HCT116 (cell line): ENCODE measurements around the gene THOC6. TPM values are rescaled to one million over a fixed set of nuclear protein-coding genes. Genes with fewer than 3 reads are reported as not detected.

Source experiments
- ATAC-seq: fragments of 200-7000 bp; cut with Tn5 transposase; 2 replicates; pipeline ENCODE4 v1.9.1; 2020; ENCODE audit warnings: mild to moderate bottlenecking, moderate library complexity
- BruUV-seq: library from RNA; stranded (reverse); fragments of 400-500 nt; replicated peaks from 2 replicates; lab custom pipeline; 2021; lab: Mats Ljungman, UMichigan
- CTCF ChIA-PET: fragments of 300-600 bp; sonication (Branson Sonifier 250); formaldehyde crosslinking; loops from one replicate; lab custom pipeline; 2021; ENCODE audit warnings: antibody characterized with exemption; lab: Charles Lee
- POLR2A ChIA-PET: fragments of 300-600, 350-600 bp; sonication (Branson Sonifier 250); formaldehyde crosslinking; loops from one replicate; lab custom pipeline; 2021; ENCODE audit warnings: antibody characterized with exemption; lab: Charles Lee
- RAD21 ChIA-PET, 2 experiments: fragments of 300-600 bp; sonication (Branson Sonifier 250); formaldehyde crosslinking; loops; one replicate each; lab custom pipeline; 2023; ENCODE audit warnings: low total read pairs in 2 of 2; ENCODE audit not compliant: uncharacterized antibody in 2 of 2, unreplicated experiment in 2 of 2, low non-redundant PET in 1 of 2; lab: Charles Lee
- DNase-seq: peaks from one replicate; pipeline ENCODE4 v3.0.0-alpha.2; 2010; ENCODE audit warnings: low read depth, low spot score
- H2AFZ ChIP-seq: fragments of 200-600 bp; shearing (Covaris generic), sonication (generic); 2 replicates; pipeline ENCODE4 v1.6.1; 2017; ENCODE audit warnings: low read depth, mixed run types, mixed read lengths, antibody characterized with exemption, low read length; ENCODE audit not compliant: poor library complexity, severe bottlenecking
- H3K27ac ChIP-seq: 2 replicates; pipeline ENCODE4 v1.5.1; 2012; ENCODE audit warnings: low read depth, low read length
- H3K27me3 ChIP-seq: fragments of 200-600 bp; sonication (generic); 2 replicates; pipeline ENCODE4 v1.6.1; 2016; ENCODE audit warnings: mixed run types, low read length, mixed read lengths; ENCODE audit not compliant: insufficient read depth
- H3K36me3 ChIP-seq, 2 experiments: fragments of 200-500 bp in 1 of 2; fragments of 200-600 bp in 1 of 2; sonication (Bioruptor generic) in 1 of 2; sonication (generic) in 1 of 2; 2 replicates each; pipeline versions ENCODE4 v1.5.1 to v1.6.1; 2014 to 2016; ENCODE audit warnings: low read length in 2 of 2, inconsistent platforms in 1 of 2, mixed read lengths in 1 of 2, mixed run types in 1 of 2; ENCODE audit not compliant: insufficient read depth in 2 of 2, control insufficient read depth in 1 of 2
- H3K4me1 ChIP-seq, 2 experiments: fragments of 200-600 bp in 1 of 2; sonication (generic) in 1 of 2; 2 replicates each; pipeline versions ENCODE4 v1.5.1 to v1.6.1; 2012 to 2017; ENCODE audit warnings: low read length in 2 of 2, inconsistent platforms in 1 of 2, mild to moderate bottlenecking in 1 of 2, mixed read lengths in 1 of 2, mixed run types in 1 of 2, moderate library complexity in 1 of 2; ENCODE audit not compliant: insufficient read depth in 2 of 2, control insufficient read depth in 1 of 2
- H3K4me2 ChIP-seq: fragments of 200-600 bp; sonication (generic); 2 replicates; pipeline ENCODE4 v1.6.1; 2017; ENCODE audit warnings: mixed run types, low read length, mixed read lengths
- H3K4me3 ChIP-seq, 2 experiments: fragments of 200-600 bp in 1 of 2; sonication (generic) in 1 of 2; replicated peaks in 1 of 2; 2 replicates each; pipeline ENCODE4 v1.5.1; 2011 to 2016; ENCODE audit warnings: low read length in 2 of 2, control low read depth in 1 of 2, low read depth in 1 of 2, mild to moderate bottlenecking in 1 of 2, mixed read lengths in 1 of 2, mixed run types in 1 of 2
- H3K79me2 ChIP-seq: fragments of 200-600 bp; sonication (generic); 2 replicates; pipeline ENCODE4 v1.6.1; 2017; ENCODE audit warnings: mild to moderate bottlenecking, mixed run types, low read length, moderate library complexity, mixed read lengths; ENCODE audit not compliant: insufficient read depth
- H3K9ac ChIP-seq: fragments of 200-600 bp; sonication (generic); 2 replicates; pipeline ENCODE4 v1.6.1; 2016; ENCODE audit warnings: low read length, mixed read lengths
- H3K9me2 ChIP-seq: fragments of 200-600 bp; sonication (generic), shearing (Covaris generic); 2 replicates; pipeline ENCODE4 v1.6.1; 2017; ENCODE audit warnings: mixed run types, mild to moderate bottlenecking, moderate library complexity; ENCODE audit not compliant: insufficient read depth
- H3K9me3 ChIP-seq, 2 experiments: fragments of 200-500 bp in 1 of 2; fragments of 200-600 bp in 1 of 2; sonication (Bioruptor generic) in 1 of 2; sonication (generic) in 1 of 2; 2 replicates each; pipeline ENCODE4 v1.6.1; 2014 to 2017; ENCODE audit warnings: low read length in 2 of 2, mixed read lengths in 2 of 2, inconsistent platforms in 1 of 2, low read depth in 1 of 2, mild to moderate bottlenecking in 1 of 2, mixed run types in 1 of 2, moderate library complexity in 1 of 2; ENCODE audit not compliant: control insufficient read depth in 1 of 2, insufficient read depth in 1 of 2
- H4K20me1 ChIP-seq: fragments of 200-600 bp; sonication (generic), shearing (Covaris generic); 2 replicates; pipeline ENCODE4 v1.6.1; 2017; ENCODE audit warnings: mixed run types, mild to moderate bottlenecking, moderate library complexity; ENCODE audit not compliant: insufficient read depth
- CBX3 ChIP-seq: IDR thresholded peaks from 2 replicates; pipeline ENCODE4 v1.6.1; 2012; ENCODE audit warnings: low read depth
- CEBPB ChIP-seq: IDR thresholded peaks from 2 replicates; pipeline ENCODE4 v1.6.1; 2012; ENCODE audit warnings: low read depth
- ELF1 ChIP-seq: IDR thresholded peaks from 2 replicates; pipeline ENCODE4 v1.6.1; 2012; ENCODE audit warnings: low read depth, borderline replicate concordance
- EZH2 ChIP-seq: fragments of 200-600 bp; sonication (generic); IDR thresholded peaks from 2 replicates; pipeline ENCODE4 v1.6.1; 2017; ENCODE audit warnings: antibody characterized with exemption, mixed run types
- FOSL1 ChIP-seq: IDR thresholded peaks from 2 replicates; pipeline ENCODE4 v1.6.1; 2012; ENCODE audit warnings: low read depth
- POLR2A ChIP-seq: IDR thresholded peaks from 2 replicates; pipeline ENCODE4 v1.7.0; 2011; ENCODE audit warnings: borderline replicate concordance; ENCODE audit not compliant: insufficient read depth, insufficient read length; ENCODE audit errors: extremely low read depth
- POLR2AphosphoS5 ChIP-seq: IDR thresholded peaks from 2 replicates; pipeline ENCODE4 v1.6.1; 2011; ENCODE audit warnings: mild to moderate bottlenecking, low read depth, low read length, moderate library complexity
- RAD21 ChIP-seq: IDR thresholded peaks from 2 replicates; pipeline ENCODE4 v1.6.1; 2012; ENCODE audit warnings: low read depth, mild to moderate bottlenecking
- SRF ChIP-seq: IDR thresholded peaks from 2 replicates; pipeline ENCODE4 v1.6.1; 2012; ENCODE audit warnings: low read depth
- TCF7L2 ChIP-seq: IDR thresholded peaks from 2 replicates; pipeline ENCODE4 v1.7.0; 2011; ENCODE audit warnings: borderline replicate concordance, inconsistent platforms; ENCODE audit not compliant: insufficient read depth, insufficient read length; ENCODE audit errors: extremely low read depth
- YY1 ChIP-seq: IDR thresholded peaks from 2 replicates; pipeline ENCODE4 v1.6.1; 2011; ENCODE audit warnings: low read length, low read depth, moderate library complexity, mild to moderate bottlenecking; ENCODE audit not compliant: insufficient replicate concordance; ENCODE audit errors: extremely low read depth
- ZFX ChIP-seq: fragments of 450-650 bp; IDR thresholded peaks from 2 replicates; pipeline ENCODE4 v1.6.1; 2017
- ZNF274 ChIP-seq: fragments of 200-500 bp; sonication (Bioruptor generic); IDR thresholded peaks from 2 replicates; pipeline ENCODE4 v1.6.1; 2014; ENCODE audit warnings: mild to moderate bottlenecking, low read depth, low read length, inconsistent platforms
- intact Hi-C: fragments of 100-400 bp; cut with micrococcal nuclease; formaldehyde crosslinking; loops from 2 replicates; pipeline ENCODE4 v1.10.0; 2022
- total RNA-seq: library from RNA; stranded (reverse); gene quantifications from one replicate; pipeline ENCODE4 v1.2.1, GENCODE V29; 2021; ENCODE audit not compliant: unreplicated experiment
- TF ChIP-seq, protein P1 (sequence below): IDR thresholded peaks from 2 replicates; pipeline ENCODE4 v1.6.1; 2011; ENCODE audit warnings: mild to moderate bottlenecking, low read length, moderate library complexity; ENCODE audit not compliant: insufficient replicate concordance; ENCODE audit errors: extremely low read depth
- TF ChIP-seq, protein P2 (sequence below): IDR thresholded peaks from 2 replicates; pipeline ENCODE4 v1.6.1; 2012

Gene THOC6
- total RNA-seq, 1 experiment from 2014 or later: 62.9 TPM

DNA sequence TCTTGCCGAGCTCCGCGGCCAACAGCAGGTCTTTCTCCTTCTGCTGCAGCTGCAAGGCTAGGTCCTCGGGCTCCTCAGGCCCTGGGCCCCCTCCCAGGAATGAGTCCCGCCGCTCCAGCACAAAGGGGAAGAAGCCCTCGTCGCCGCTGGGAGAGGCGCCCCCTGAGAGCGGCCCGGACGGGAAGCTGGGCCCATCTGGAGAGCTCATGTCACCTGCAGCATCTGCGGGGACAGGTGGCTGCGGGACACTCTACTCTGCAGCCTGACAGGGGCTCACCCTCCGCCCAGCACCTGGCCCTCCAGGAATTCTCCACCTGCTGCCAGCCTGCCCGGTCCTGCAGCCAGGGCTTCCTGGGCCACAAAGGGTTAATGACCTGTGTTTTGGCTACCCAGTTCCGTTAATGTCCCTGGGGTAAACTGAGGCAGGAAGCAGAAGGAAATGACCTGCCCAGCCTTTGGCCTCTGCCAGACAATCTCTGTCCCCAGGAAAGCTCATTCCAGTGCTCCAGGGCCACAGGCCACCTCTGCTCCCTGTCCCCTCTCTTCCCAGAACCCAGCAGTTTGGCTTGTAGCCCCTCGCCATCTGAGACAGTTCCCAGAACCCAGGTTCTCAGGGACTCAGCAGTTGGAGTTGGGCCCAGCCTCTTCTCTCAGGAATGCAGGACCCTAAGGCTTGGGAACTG lies 11.6 kb downstream of the THOC6 start:
- Histone ChIP-seq H3K4me1 (peaks cover 14 to 54% of the 10 kb centered on the region in 2 experiments), H3K27ac (no peak overlapping the region; the same call in 1 of the 2 replicates), H3K4me3 (peak overlapping the region; percentile 61 to 76), H4K20me1 (no peaks in the 10 kb centered on the region), H3K9me3 (no peaks in the 10 kb centered on the region), H3K36me3 (no peaks in the 10 kb centered on the region), H3K27me3 (no peaks in the 10 kb centered on the region), H3K9ac (peak overlapping the region; percentile 75), H3K79me2 (no peaks in the 10 kb centered on the region), H2AFZ (no peak overlapping the region), H3K9me2 (no peaks in the 10 kb centered on the region), H3K4me2 (peak overlapping the region; percentile 95)
- ATAC-seq: no peak
- no peak for TF ChIP-seq CBX3
- TF ChIP-seq ZNF274: no peak
- no peak for TF ChIP-seq POLR2A
- TF ChIP-seq FOSL1: no peak
- no peak for TF ChIP-seq SRF
- TF ChIP-seq YY1: no peak
- intact Hi-C loops: no loop called here
- no TSS peak for BruUV-seq
- RAD21 ChIA-PET: no interaction called here
- POLR2A ChIA-PET: interaction anchor here (1.0 kb wide), 1 partner anchor 15 kb away, joined by 3 read pairs; no protein-coding TSS in a partner anchor
- DNase-seq: no peak
- CTCF ChIA-PET: interaction anchor here (1.1 to 1.5 kb wide), 2 partner anchors 8 to 15 kb away, joined by 3 read pairs; partner anchors contain the start of gene TNFRSF12A

GRCh38 chr16:3035972-3036725 lies 12.3 kb downstream of the THOC6 start:
- no peak overlapping the region for H2AFZ ChIP-seq
- CTCF ChIA-PET: interaction anchor here (1.1 kb wide), 1 partner anchor 9 kb away, joined by 3 read pairs; no protein-coding TSS in a partner anchor

More at GRCh38 chr16:3035972-3036725, 12.3 kb downstream of the THOC6 start:
- ATAC-seq (peak; percentile 29), DNase-seq (no peak)
- Histone ChIP-seq H3K27ac (peak overlapping the region; percentile 26; the same call in 1 of the 2 replicates), H3K9me3 (no peaks in the 10 kb centered on the region), H3K4me2 (peak overlapping the region; percentile 95), H3K27me3 (no peaks in the 10 kb centered on the region), H3K9me2 (no peaks in the 10 kb centered on the region), H3K4me3 (peak overlapping the region; percentile 61 to 76), H3K36me3 (no peaks in the 10 kb centered on the region), H3K9ac (peak overlapping the region; percentile 75), H3K79me2 (no peaks in the 10 kb centered on the region), H4K20me1 (no peaks in the 10 kb centered on the region)
- BruUV-seq: no TSS peak
- ChIA-PET RAD21 (no interaction called here), POLR2A (no interaction called here)
- intact Hi-C loops: no loop called here
- TF ChIP-seq ELF1 (no peak), SRF (no peak), ZFX (no peak), POLR2AphosphoS5 (no peak), RAD21 (no peak), YY1 (no peak), ZNF274 (no peak), EZH2 (no peak), CEBPB (no peak), POLR2A (no peak), FOSL1 (no peak), TCF7L2 (no peak)
- TF ChIP-seq, protein P1, sequence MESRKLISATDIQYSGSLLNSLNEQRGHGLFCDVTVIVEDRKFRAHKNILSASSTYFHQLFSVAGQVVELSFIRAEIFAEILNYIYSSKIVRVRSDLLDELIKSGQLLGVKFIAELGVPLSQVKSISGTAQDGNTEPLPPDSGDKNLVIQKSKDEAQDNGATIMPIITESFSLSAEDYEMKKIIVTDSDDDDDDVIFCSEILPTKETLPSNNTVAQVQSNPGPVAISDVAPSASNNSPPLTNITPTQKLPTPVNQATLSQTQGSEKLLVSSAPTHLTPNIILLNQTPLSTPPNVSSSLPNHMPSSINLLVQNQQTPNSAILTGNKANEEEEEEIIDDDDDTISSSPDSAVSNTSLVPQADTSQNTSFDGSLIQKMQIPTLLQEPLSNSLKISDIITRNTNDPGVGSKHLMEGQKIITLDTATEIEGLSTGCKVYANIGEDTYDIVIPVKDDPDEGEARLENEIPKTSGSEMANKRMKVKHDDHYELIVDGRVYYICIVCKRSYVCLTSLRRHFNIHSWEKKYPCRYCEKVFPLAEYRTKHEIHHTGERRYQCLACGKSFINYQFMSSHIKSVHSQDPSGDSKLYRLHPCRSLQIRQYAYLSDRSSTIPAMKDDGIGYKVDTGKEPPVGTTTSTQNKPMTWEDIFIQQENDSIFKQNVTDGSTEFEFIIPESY: no peak
- TF ChIP-seq, protein P2, sequence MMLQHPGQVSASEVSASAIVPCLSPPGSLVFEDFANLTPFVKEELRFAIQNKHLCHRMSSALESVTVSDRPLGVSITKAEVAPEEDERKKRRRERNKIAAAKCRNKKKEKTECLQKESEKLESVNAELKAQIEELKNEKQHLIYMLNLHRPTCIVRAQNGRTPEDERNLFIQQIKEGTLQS: no peak
- TF ChIP-seq, all 23 proteins: peak for 0
- peaks cover 15 to 52% of the 10 kb centered on the region in 2 experiments for H3K4me1 ChIP-seq
